ENCODE measurements around the gene SPEM2. TPM values are rescaled to one million over a fixed set of nuclear protein-coding genes. Genes with fewer than 3 reads are reported as not detected.

Gene SPEM2
- total and polyA plus RNA-seq, 2 of the 4 experiments (the other 2 are of a cell fraction): not detected

GRCh38 chr17:7445619-7445968 lies 20.2 kb downstream of the SPEM2 start (continued):
- TF ChIP-seq USF2 (IDR thresholded peaks at IDR 0.05; ENCODE audit: low read depth, low read length) (no peak), CHD1 (IDR thresholded peaks at IDR 0.05; ENCODE audit: low read depth, low read length) (no peak), MAZ (IDR thresholded peaks at IDR 0.05; ENCODE audit: borderline replicate concordance, low read depth, low read length) (no peak), FOS (IDR thresholded peaks at IDR 0.05; ENCODE audit: low read depth, low read length) (no peak), CEBPB (IDR thresholded peaks at IDR 0.05; ENCODE audit: low read depth, low read length) (no peak)

- ATAC-seq (ENCODE audit: low read depth) (no peak), DNase-seq (no peak)
- ChIA-PET POLR2A (ENCODE audit: unreplicated experiment) (no interaction called here), CTCF (no interaction called here)
- Histone ChIP-seq H3K18ac (ENCODE audit: low read depth, low read length) (no peak overlapping the region), H3K56ac (ENCODE audit: extremely low read depth, insufficient read depth, low read length) (no peak overlapping the region), H4K91ac (ENCODE audit: insufficient read depth, low read depth, low read length) (no peak overlapping the region), H3K9ac (ENCODE audit: low read depth, low read length) (no peak overlapping the region), H4K5ac (ENCODE audit: low read depth, low read length) (no peak overlapping the region), H3K23ac (ENCODE audit: low read depth, low read length) (no peak overlapping the region), H3K14ac (replicated peaks; ENCODE audit: low read depth, low read length) (no peak overlapping the region), H3K79me1 (ENCODE audit: low read depth in 1 of 2, low read length in 2 of 2) (no peaks in the 10 kb centered on the region), H3K36me3 (ENCODE audit: control insufficient read depth, insufficient read depth, low read length) (no peaks in the 10 kb centered on the region), H2BK5ac (ENCODE audit: low read depth, low read length, poor library complexity, severe bottlenecking) (no peak overlapping the region), H2AK9ac (replicated peaks; ENCODE audit: low read depth, low read length, poor library complexity) (no peak overlapping the region), H3K27ac (ENCODE audit: insufficient read depth, low read length) (no peak overlapping the region), H3K4me1 (ENCODE audit: control insufficient read depth, insufficient read depth, low read length) (peaks cover 17% of the 10 kb centered on the region), H2BK15ac (ENCODE audit: low read depth, low read length) (no peak overlapping the region), H2BK20ac (ENCODE audit: low read depth, low read length) (no peak overlapping the region), H3K4me3 (ENCODE audit: insufficient read depth, low read depth, low read length) (no peak overlapping the region), H2AFZ (replicated peaks; ENCODE audit: low read length, poor library complexity) (no peak overlapping the region), H3K9me1 (ENCODE audit: insufficient read depth, low read length) (0 out of 2 replicates have a peak, but pooled peaks cover 8% of the 10 kb centered on the region), H3K27me3 (ENCODE audit: control insufficient read depth, insufficient read depth, low read length) (peaks cover 27% of the 10 kb centered on the region), H4K8ac (ENCODE audit: low read depth in 2 of 2, low read length in 2 of 2) (no peak overlapping the region), H3K4me2 (ENCODE audit: low read depth, low read length) (no peak overlapping the region), H3K4ac (ENCODE audit: low read depth, low read length) (no peak overlapping the region), H4K20me1 (ENCODE audit: insufficient read depth, low read length) (no peaks in the 10 kb centered on the region), H2AK5ac (ENCODE audit: low read depth, low read length) (no peak overlapping the region), H2BK120ac (ENCODE audit: low read depth, low read length) (no peak overlapping the region), H3K9me3 (ENCODE audit: control insufficient read depth, insufficient read depth, low read length) (no peaks in the 10 kb centered on the region)
- TF ChIP-seq NFE2L2 (IDR thresholded peaks at IDR 0.05; ENCODE audit: low read depth, low read length): no peak
- TF ChIP-seq BHLHE40 (IDR thresholded peaks at IDR 0.05; ENCODE audit: low read depth, low read length): no peak
- no peak for TF ChIP-seq MXI1 (IDR thresholded peaks at IDR 0.05; ENCODE audit: borderline replicate concordance, low read depth, low read length)
- TF ChIP-seq CTCF (conservative IDR thresholded peaks at IDR 0.05; ENCODE audit: low read depth, low read length): no peak
- no CpG with 5 or more reads among the region's 7 CpGs for WGBS, 2 experiments (ENCODE audit: extremely low coverage in 2 of 2, insufficient read length in 1 of 2)
- BruUV-seq (replicated peaks): no TSS peak
- dilution Hi-C loops (cut with HindIII; ENCODE audit: low sequenced_read_pairs, unreplicated experiment): no loop called here
- in situ Hi-C loops (cut with MboI; ENCODE audit: low sequenced_read_pairs): no loop called here
- intact Hi-C loops (cut with micrococcal nuclease): no loop called here
Observed at GRCh38 chr17:7448461-7448860, 23.0 kb downstream of the SPEM2 start.
